ENCODE measurements around the gene HTT. TPM values are rescaled to one million over a fixed set of nuclear protein-coding genes. Genes with fewer than 3 reads are reported as not detected.
A peak's percentile ranks its signal among the peaks of the same experiment; 100 is the strongest.

Gene HTT
- total and polyA plus RNA-seq, 5 donors = 13.0 to 25.2 (median 23.1) TPM

- Histone ChIP-seq H3K4me3 (ENCODE audit: low read length) (no peak overlapping the region), H3K9me3 (ENCODE audit: control insufficient read depth, low read length) (no peaks in the 10 kb centered on the region), H3K27me3 (ENCODE audit: control insufficient read depth, insufficient read depth) (no peaks in the 10 kb centered on the region), H3K27ac (ENCODE audit: low read length) (no peak overlapping the region), H3K4me1 (ENCODE audit: control insufficient read depth, insufficient read depth, low read length) (no peaks in the 10 kb centered on the region)
- intact Hi-C loops (cut with DNase I) = no loop called here
- 77% methylated on average over 16 of the region's 16 CpGs for WGBS
- no peak for ATAC-seq
- DNase-seq = no peak
Observed at GRCh38 chr4:3069661-3070199, 4.8 kb upstream of the HTT start.

- H3K27me3 ChIP-seq (ENCODE audit: control insufficient read depth, insufficient read depth) = no peaks in the 10 kb centered on the region
- WGBS = 75% methylated on average over 3 of the region's 3 CpGs
- no peak overlapping the region for H3K4me3 ChIP-seq (ENCODE audit: low read length)
- intact Hi-C loops (cut with DNase I) = no loop called here
- no peak overlapping the region for H3K27ac ChIP-seq (ENCODE audit: low read length)
- H3K4me1 ChIP-seq (ENCODE audit: control insufficient read depth, insufficient read depth, low read length) = peaks cover 1% of the 10 kb centered on the region
- DNase-seq (no peak), ATAC-seq (no peak)
- no peaks in the 10 kb centered on the region for H3K9me3 ChIP-seq (ENCODE audit: control insufficient read depth, low read length)
Observed at GRCh38 chr4:3070709-3071500, 3.6 kb upstream of the HTT start.

DNA sequence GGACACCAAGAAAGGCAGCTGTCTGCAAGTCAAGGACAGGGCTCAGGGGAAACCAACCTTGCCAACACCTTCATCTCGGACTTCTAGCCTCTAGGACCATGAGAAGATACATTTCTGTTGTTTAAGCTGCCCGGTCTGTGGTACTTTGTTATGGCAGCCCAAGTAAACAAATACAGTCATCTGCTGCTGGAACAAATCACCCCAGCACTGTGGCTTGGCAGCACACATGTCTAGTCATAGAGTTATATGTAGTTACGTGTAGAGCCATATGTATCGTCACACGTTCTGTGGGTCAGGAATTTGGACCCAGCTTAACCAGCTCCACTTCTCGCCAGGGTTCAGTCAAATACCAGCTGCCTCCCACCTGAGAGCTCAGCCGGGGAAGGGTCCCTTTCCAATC is 2.7 kb upstream of the HTT start:
- Histone ChIP-seq H3K27ac (ENCODE audit: low read length) (no peak overlapping the region), H3K4me3 (ENCODE audit: low read length) (no peak overlapping the region), H3K9me3 (ENCODE audit: control insufficient read depth, low read length) (no peaks in the 10 kb centered on the region), H3K4me1 (ENCODE audit: control insufficient read depth, insufficient read depth, low read length) (peaks cover 2% of the 10 kb centered on the region), H3K27me3 (ENCODE audit: control insufficient read depth, insufficient read depth) (no peaks in the 10 kb centered on the region)
- intact Hi-C loops (cut with DNase I) = no loop called here
- DNase-seq (no peak), ATAC-seq (no peak)
- WGBS = 77% methylated on average over 7 of the region's 7 CpGs

DNA sequence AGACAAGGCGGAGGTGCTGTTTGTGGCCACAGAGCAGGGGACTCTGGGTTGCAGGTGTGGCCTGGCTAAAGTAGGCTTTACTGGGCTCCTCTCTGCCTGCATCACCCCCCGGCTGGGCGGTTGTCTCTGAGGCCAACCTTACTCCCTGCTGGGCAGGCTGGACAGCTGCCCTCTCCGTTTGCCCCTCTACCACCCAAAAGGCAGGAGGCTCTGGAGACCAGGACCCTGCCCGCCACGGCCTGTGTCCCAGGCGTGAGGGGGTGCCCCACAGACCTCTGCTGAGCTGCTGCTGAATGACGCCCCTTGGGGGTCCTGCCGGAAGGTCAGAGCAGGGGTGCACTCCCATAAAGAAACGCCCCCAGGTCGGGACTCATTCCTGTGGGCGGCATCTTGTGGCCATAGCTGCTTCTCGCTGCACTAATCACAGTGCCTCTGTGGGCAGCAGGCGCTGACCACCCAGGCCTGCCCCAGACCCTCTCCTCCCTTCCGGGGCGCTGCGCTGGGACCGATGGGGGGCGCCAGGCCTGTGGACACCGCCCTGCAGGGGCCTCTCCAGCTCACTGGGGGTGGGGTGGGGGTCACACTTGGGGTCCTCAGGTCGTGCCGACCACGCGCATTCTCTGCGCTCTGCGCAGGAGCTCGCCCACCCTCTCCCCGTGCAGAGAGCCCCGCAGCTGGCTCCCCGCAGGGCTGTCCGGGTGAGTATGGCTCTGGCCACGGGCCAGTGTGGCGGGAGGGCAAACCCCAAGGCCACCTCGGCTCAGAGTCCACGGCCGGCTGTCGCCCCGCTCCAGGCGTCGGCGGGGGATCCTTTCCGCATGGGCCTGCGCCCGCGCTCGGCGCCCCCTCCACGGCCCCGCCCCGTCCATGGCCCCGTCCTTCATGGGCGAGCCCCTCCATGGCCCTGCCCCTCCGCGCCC is 1.1 kb upstream of the HTT start:
- Histone ChIP-seq H3K4me3 (ENCODE audit: low read length) (peak overlapping the region; percentile 70), H3K9me3 (ENCODE audit: control insufficient read depth, low read length) (no peaks in the 10 kb centered on the region), H3K4me1 (ENCODE audit: control insufficient read depth, insufficient read depth, low read length) (peaks cover 2% of the 10 kb centered on the region), H3K27ac (ENCODE audit: low read length) (peak overlapping the region; percentile 53), H3K27me3 (ENCODE audit: control insufficient read depth, insufficient read depth) (no peaks in the 10 kb centered on the region)
- ATAC-seq (peak; percentile 0), DNase-seq (peak; percentile 43 to 78 (median 69))
- intact Hi-C loops (cut with DNase I) = no loop called here
- WGBS = 10% methylated on average over 53 of the region's 54 CpGs

DNA sequence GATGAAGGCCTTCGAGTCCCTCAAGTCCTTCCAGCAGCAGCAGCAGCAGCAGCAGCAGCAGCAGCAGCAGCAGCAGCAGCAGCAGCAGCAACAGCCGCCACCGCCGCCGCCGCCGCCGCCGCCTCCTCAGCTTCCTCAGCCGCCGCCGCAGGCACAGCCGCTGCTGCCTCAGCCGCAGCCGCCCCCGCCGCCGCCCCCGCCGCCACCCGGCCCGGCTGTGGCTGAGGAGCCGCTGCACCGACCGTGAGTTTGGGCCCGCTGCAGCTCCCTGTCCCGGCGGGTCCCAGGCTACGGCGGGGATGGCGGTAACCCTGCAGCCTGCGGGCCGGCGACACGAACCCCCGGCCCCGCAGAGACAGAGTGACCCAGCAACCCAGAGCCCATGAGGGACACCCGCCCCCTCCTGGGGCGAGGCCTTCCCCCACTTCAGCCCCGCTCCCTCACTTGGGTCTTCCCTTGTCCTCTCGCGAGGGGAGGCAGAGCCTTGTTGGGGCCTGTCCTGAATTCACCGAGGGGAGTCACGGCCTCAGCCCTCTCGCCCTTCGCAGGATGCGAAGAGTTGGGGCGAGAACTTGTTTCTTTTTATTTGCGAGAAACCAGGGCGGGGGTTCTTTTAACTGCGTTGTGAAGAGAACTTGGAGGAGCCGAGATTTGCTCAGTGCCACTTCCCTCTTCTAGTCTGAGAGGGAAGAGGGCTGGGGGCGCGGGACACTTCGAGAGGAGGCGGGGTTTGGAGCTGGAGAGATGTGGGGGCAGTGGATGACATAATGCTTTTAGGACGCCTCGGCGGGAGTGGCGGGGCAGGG is 568 bp downstream of the HTT start:
- no peak for ATAC-seq
- Histone ChIP-seq H3K27me3 (ENCODE audit: control insufficient read depth, insufficient read depth) (no peaks in the 10 kb centered on the region), H3K4me1 (ENCODE audit: control insufficient read depth, insufficient read depth, low read length) (peaks cover 2% of the 10 kb centered on the region), H3K27ac (ENCODE audit: low read length) (peak overlapping the region; percentile 60), H3K9me3 (ENCODE audit: control insufficient read depth, low read length) (no peaks in the 10 kb centered on the region), H3K4me3 (ENCODE audit: low read length) (peak overlapping the region; percentile 33)
- peak; percentile 62 to 80 (median 67) for DNase-seq
- under 1% methylated on average over 60 of the region's 60 CpGs for WGBS
- intact Hi-C loops (cut with DNase I) = no loop called here

DNA sequence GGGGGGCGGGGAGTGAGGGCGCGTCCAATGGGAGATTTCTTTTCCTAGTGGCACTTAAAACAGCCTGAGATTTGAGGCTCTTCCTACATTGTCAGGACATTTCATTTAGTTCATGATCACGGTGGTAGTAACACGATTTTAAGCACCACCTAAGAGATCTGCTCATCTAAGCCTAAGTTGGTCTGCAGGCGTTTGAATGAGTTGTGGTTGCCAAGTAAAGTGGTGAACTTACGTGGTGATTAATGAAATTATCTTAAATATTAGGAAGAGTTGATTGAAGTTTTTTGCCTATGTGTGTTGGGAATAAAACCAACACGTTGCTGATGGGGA is 1.1 kb downstream of the HTT start:
- WGBS = under 1% methylated on average over 8 of the region's 8 CpGs
- peaks cover 2% of the 10 kb centered on the region for H3K4me1 ChIP-seq (ENCODE audit: control insufficient read depth, insufficient read depth, low read length)
- no peak overlapping the region for H3K27ac ChIP-seq (ENCODE audit: low read length)
- ATAC-seq (no peak), DNase-seq (no peak)
- peak overlapping the region; percentile 33 for H3K4me3 ChIP-seq (ENCODE audit: low read length)
- intact Hi-C loops (cut with DNase I) = no loop called here
- H3K27me3 ChIP-seq (ENCODE audit: control insufficient read depth, insufficient read depth) = no peaks in the 10 kb centered on the region
- H3K9me3 ChIP-seq (ENCODE audit: control insufficient read depth, low read length) = no peaks in the 10 kb centered on the region

- intact Hi-C loops (cut with DNase I) = no loop called here
- H3K27me3 ChIP-seq (ENCODE audit: control insufficient read depth, insufficient read depth) = no peaks in the 10 kb centered on the region
- no peak overlapping the region for H3K4me3 ChIP-seq (ENCODE audit: low read length)
- DNase-seq (no peak), ATAC-seq (no peak)
- 76% methylated on average over 2 of the region's 2 CpGs for WGBS
- peaks cover 2% of the 10 kb centered on the region for H3K4me1 ChIP-seq (ENCODE audit: control insufficient read depth, insufficient read depth, low read length)
- no peak overlapping the region for H3K27ac ChIP-seq (ENCODE audit: low read length)
- no peaks in the 10 kb centered on the region for H3K9me3 ChIP-seq (ENCODE audit: control insufficient read depth, low read length)
Observed at GRCh38 chr4:3077796-3078195, 3.3 kb downstream of the HTT start.

- H3K4me1 ChIP-seq (ENCODE audit: control insufficient read depth, insufficient read depth, low read length) = peaks cover 2% of the 10 kb centered on the region
- no peaks in the 10 kb centered on the region for H3K9me3 ChIP-seq (ENCODE audit: control insufficient read depth, low read length)
- H3K27ac ChIP-seq (ENCODE audit: low read length) = no peak overlapping the region
- no peak overlapping the region for H3K4me3 ChIP-seq (ENCODE audit: low read length)
- DNase-seq (no peak), ATAC-seq (no peak)
- intact Hi-C loops (cut with DNase I) = no loop called here
- WGBS = 64% methylated on average over 6 of the region's 6 CpGs
- H3K27me3 ChIP-seq (ENCODE audit: control insufficient read depth, insufficient read depth) = no peaks in the 10 kb centered on the region
Observed at GRCh38 chr4:3079694-3080123, 5.2 kb downstream of the HTT start.

DNA sequence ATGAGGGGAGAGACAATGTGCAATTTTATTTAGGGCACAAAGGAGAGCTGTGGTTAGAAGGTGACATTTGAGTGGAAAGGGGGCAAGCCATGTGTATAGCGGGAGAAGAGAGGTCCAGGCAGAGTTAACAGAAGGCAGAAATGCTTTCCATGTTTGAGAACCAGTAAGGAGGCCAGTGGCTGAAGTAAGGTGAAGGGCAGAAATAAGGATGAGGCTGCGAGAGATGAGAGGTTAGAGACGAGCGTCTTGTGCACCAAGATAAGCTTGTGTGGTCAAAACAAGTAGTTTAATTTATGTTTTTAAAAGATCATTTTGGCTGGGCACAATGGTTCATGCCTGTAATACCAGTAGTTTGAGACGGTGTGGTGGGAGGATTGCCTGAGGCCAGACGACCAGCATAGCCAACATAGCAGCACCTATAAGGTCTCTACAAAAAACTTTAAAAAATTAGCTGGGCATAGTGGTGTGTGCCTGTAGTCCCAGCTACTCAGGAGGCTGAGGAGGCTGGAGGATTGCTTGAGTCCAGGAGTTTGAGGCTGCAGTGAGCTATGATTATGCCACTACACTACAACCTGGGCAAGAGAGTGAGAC is 8.5 kb downstream of the HTT start:
- DNase-seq (no peak), ATAC-seq (no peak)
- 85% methylated on average over 6 of the region's 6 CpGs for WGBS
- H3K4me3 ChIP-seq (ENCODE audit: low read length) = no peak overlapping the region
- H3K9me3 ChIP-seq (ENCODE audit: control insufficient read depth, low read length) = no peaks in the 10 kb centered on the region
- H3K27me3 ChIP-seq (ENCODE audit: control insufficient read depth, insufficient read depth) = no peaks in the 10 kb centered on the region
- intact Hi-C loops (cut with DNase I) = no loop called here
- no peak overlapping the region for H3K27ac ChIP-seq (ENCODE audit: low read length)
- no peaks in the 10 kb centered on the region for H3K4me1 ChIP-seq (ENCODE audit: control insufficient read depth, insufficient read depth, low read length)

DNA sequence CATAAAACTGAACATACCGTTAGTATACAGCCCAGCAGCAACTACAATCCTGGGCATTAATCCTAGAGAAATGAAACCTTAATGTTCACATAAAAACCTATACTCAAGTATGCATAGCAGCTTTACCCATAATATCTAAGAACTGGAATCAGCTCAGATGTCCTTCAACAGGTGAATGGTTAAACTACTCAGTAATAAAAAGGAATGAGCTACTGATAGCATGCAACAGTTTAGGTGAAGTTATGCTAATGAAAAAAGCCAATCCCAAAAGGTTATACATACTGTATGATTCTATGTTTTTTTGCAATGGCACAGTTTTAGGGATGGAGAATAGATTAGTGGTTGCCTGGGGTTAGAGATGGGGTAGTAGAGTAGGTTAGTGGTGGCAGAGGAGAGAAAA is 9.3 kb downstream of the HTT start:
- intact Hi-C loops (cut with DNase I) = no loop called here
- Histone ChIP-seq H3K4me3 (ENCODE audit: low read length) (no peak overlapping the region), H3K4me1 (ENCODE audit: control insufficient read depth, insufficient read depth, low read length) (no peaks in the 10 kb centered on the region), H3K9me3 (ENCODE audit: control insufficient read depth, low read length) (no peaks in the 10 kb centered on the region), H3K27me3 (ENCODE audit: control insufficient read depth, insufficient read depth) (no peaks in the 10 kb centered on the region), H3K27ac (ENCODE audit: low read length) (no peak overlapping the region)
- 76% methylated on average over 1 of the region's 1 CpG for WGBS
- DNase-seq = no peak
- no peak for ATAC-seq

All from right cardiac atrium (tissue), 5 donors.